PC-3 (cell line): Measurements from ENCODE around the gene SAPCD2.

ENCODE experiments used
- EZH2 ChIP-seq: fragments of 300-600 bp; sonication (generic); IDR thresholded peaks from one replicate; pipeline ENCODE4 v1.6.1; 2017; ENCODE audit warnings: antibody characterized with exemption, mild to moderate bottlenecking, low read length; ENCODE audit not compliant: unreplicated experiment
- EZH2phosphoT487 ChIP-seq: fragments of 300-600 bp; sonication (generic); IDR thresholded peaks from 2 replicates; pipeline ENCODE4 v1.6.1; 2018; ENCODE audit warnings: mild to moderate bottlenecking, antibody characterized with exemption, low read length, borderline replicate concordance
- TF ChIP-seq, protein P1 (sequence below): fragments of 300-600 bp; sonication (generic); conservative IDR thresholded peaks from 2 replicates; pipeline ENCODE4 v1.5.1; 2017; ENCODE audit warnings: antibody characterized with exemption, low read depth, mild to moderate bottlenecking, low read length

GRCh38 chr9:137074657-137075274, 4.4 kb upstream of the SAPCD2 start:
- TF ChIP-seq, protein P1, sequence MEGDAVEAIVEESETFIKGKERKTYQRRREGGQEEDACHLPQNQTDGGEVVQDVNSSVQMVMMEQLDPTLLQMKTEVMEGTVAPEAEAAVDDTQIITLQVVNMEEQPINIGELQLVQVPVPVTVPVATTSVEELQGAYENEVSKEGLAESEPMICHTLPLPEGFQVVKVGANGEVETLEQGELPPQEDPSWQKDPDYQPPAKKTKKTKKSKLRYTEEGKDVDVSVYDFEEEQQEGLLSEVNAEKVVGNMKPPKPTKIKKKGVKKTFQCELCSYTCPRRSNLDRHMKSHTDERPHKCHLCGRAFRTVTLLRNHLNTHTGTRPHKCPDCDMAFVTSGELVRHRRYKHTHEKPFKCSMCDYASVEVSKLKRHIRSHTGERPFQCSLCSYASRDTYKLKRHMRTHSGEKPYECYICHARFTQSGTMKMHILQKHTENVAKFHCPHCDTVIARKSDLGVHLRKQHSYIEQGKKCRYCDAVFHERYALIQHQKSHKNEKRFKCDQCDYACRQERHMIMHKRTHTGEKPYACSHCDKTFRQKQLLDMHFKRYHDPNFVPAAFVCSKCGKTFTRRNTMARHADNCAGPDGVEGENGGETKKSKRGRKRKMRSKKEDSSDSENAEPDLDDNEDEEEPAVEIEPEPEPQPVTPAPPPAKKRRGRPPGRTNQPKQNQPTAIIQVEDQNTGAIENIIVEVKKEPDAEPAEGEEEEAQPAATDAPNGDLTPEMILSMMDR: no peak
- TF ChIP-seq EZH2: no peak
- no peak for TF ChIP-seq EZH2phosphoT487
